K562 (cell line): ENCODE data around the gene MMP17. TPM values are rescaled to one million over a fixed set of nuclear protein-coding genes. Genes with fewer than 3 reads are reported as not detected.

Experiments used
- ATAC-seq: fragments of 200-7000 bp; cut with Tn5 transposase; 3 replicates; pipeline ENCODE4 v1.9.1; 2020; ENCODE audit warnings: moderate library complexity
- BruUV-seq: library from RNA; stranded (reverse); fragments of 400-500 nt; replicated peaks from 2 replicates; lab custom pipeline; 2021; lab: Mats Ljungman, UMichigan
- CTCF ChIA-PET: fragments of 300-600 bp; formaldehyde crosslinking; extraction: SDS; loops from one replicate; lab custom pipeline; 2021; ENCODE audit warnings: low intra/inter-chr PET ratio; lab: Yijun Ruan, JAX
- POLR2A ChIA-PET: fragments of 300-600, 350-650 bp; sonication (Branson Sonifier 250); formaldehyde crosslinking; extraction: SDS; loops from one replicate; lab custom pipeline; 2021; ENCODE audit warnings: antibody characterized with exemption, inconsistent platforms; lab: Yijun Ruan, JAX
- DNase-seq, 4 experiments: peaks; one replicate each; pipeline versions ENCODE4 v3.0.0 to v3.0.0-alpha.2; 2011 to 2018; ENCODE audit warnings: low spot score in 3 of 4, mixed read lengths in 3 of 4; ENCODE audit errors: extremely low read depth in 1 of 4
- FAIRE-seq: peaks from 2 replicates; lab custom pipeline; 2011; peaks lifted over from hg19 to GRCh38; lab: Jason Lieb, UNC
- H2AFZ ChIP-seq: 2 replicates; pipeline ENCODE4 v1.6.0; 2011; ENCODE audit warnings: low read depth, low read length, control low read depth, inconsistent platforms
- H3K27ac ChIP-seq: fragments of 200-600 bp; 3 replicates; pipeline ENCODE4 v1.8.0; 2011; ENCODE audit warnings: low read depth, mild to moderate bottlenecking, control low read depth, inconsistent platforms, low read length, moderate library complexity, mixed read lengths; ENCODE audit errors: extremely low read depth
- H3K27me3 ChIP-seq, 2 experiments: fragments of 300-600 bp in 1 of 2; 2 replicates in 1 of 2; 3 replicates in 1 of 2; pipeline versions ENCODE4 v1.6.0 to v1.8.0; 2011; ENCODE audit warnings: inconsistent platforms in 2 of 2, low read length in 2 of 2, mild to moderate bottlenecking in 1 of 2, mixed read lengths in 1 of 2, moderate library complexity in 1 of 2; ENCODE audit not compliant: control insufficient read depth in 2 of 2, insufficient read depth in 2 of 2
- H3K36me3 ChIP-seq: fragments of 300-600 bp; 3 replicates; pipeline ENCODE4 v1.8.0; 2011; ENCODE audit warnings: mild to moderate bottlenecking, low read length, inconsistent platforms; ENCODE audit not compliant: control insufficient read depth, insufficient read depth
- H3K4me1 ChIP-seq, 2 experiments: fragments of 200-600 bp in 1 of 2; replicated peaks in 1 of 2; 2 replicates in 1 of 2; 3 replicates in 1 of 2; pipeline versions ENCODE4 v1.5.1 to v1.8.0; 2011; ENCODE audit warnings: inconsistent platforms in 2 of 2, low read length in 2 of 2, mild to moderate bottlenecking in 1 of 2, mixed read lengths in 1 of 2, moderate library complexity in 1 of 2; ENCODE audit not compliant: control insufficient read depth in 2 of 2, insufficient read depth in 2 of 2
- H3K4me2 ChIP-seq: 2 replicates; pipeline ENCODE4 v1.6.1; 2011; ENCODE audit warnings: low read length, control low read depth, inconsistent platforms, mixed read lengths; ENCODE audit not compliant: insufficient read depth
- H3K4me3 ChIP-seq: fragments of 200-600 bp; sonication (generic), shearing (Covaris generic); 2 replicates; pipeline ENCODE4 v1.5.1; 2016; ENCODE audit warnings: control low read depth, inconsistent platforms
- H3K79me2 ChIP-seq: fragments of 200-600 bp; 3 replicates; pipeline ENCODE4 v1.8.0; 2011; ENCODE audit warnings: low read length, inconsistent platforms; ENCODE audit not compliant: control insufficient read depth, insufficient read depth
- H3K9ac ChIP-seq, 2 experiments: 2 replicates each; pipeline versions ENCODE4 v1.6.0 to v1.6.1; 2011; ENCODE audit warnings: low read depth in 2 of 2, low read length in 2 of 2, control low read depth in 1 of 2, inconsistent platforms in 1 of 2, mild to moderate bottlenecking in 1 of 2, mixed read lengths in 1 of 2; ENCODE audit not compliant: insufficient read depth in 1 of 2
- H3K9me1 ChIP-seq: one replicate; pipeline ENCODE4 v1.6.0; 2011; ENCODE audit warnings: inconsistent platforms, mild to moderate bottlenecking, low read length, moderate library complexity; ENCODE audit not compliant: control insufficient read depth, insufficient read depth
- H3K9me3 ChIP-seq: replicated peaks from 2 replicates; pipeline ENCODE4 v1.5.1; 2011; ENCODE audit warnings: low read depth, low read length, inconsistent platforms; ENCODE audit not compliant: control insufficient read depth, insufficient read depth
- H4K20me1 ChIP-seq: replicated peaks from 2 replicates; pipeline ENCODE4 v1.6.1; 2011; ENCODE audit warnings: low read length, inconsistent platforms, mixed read lengths; ENCODE audit not compliant: control insufficient read depth, insufficient read depth
- CEBPB ChIP-seq: fragments of 450-650 bp; IDR thresholded peaks from 2 replicates; pipeline ENCODE4 v1.6.1; 2016; ENCODE audit warnings: missing genetic modification characterization, missing compliant biosample characterization
- FIP1L1 ChIP-seq: fragments of 200-400 bp; formaldehyde crosslinking; IDR thresholded peaks from 2 replicates; pipeline ENCODE4 v1.6.1; 2018; ENCODE audit warnings: mild to moderate bottlenecking, low read depth, low read length; ENCODE audit not compliant: poor library complexity, severe bottlenecking
- GMEB1 ChIP-seq: fragments of 250-450 bp; sonication (Bioruptor Pico); IDR thresholded peaks from 2 replicates; pipeline ENCODE4 v1.4.0; 2020; ENCODE audit warnings: mild to moderate bottlenecking
- MLX ChIP-seq, 2 experiments: fragments of 450-650 bp in 1 of 2; sonication (generic) in 1 of 2; formaldehyde crosslinking; conservative IDR thresholded peaks; 2 replicates each; pipeline versions ENCODE4 v1.4.0 to v1.8.1; 2020 to 2022; ENCODE audit warnings: mild to moderate bottlenecking in 1 of 2, missing genetic modification reagents in 1 of 2
- NR4A1 ChIP-seq, 2 experiments: fragments of 250-450 bp in 1 of 2; fragments of 450-650 bp in 1 of 2; sonication (Bioruptor Pico) in 1 of 2; IDR thresholded peaks; 2 replicates each; pipeline versions ENCODE4 v1.4.0 to v1.6.1; 2016 to 2020; ENCODE audit warnings: mild to moderate bottlenecking in 2 of 2, missing compliant biosample characterization in 1 of 2, missing genetic modification characterization in 1 of 2, moderate library complexity in 1 of 2
- NRF1 ChIP-seq, 2 experiments: fragments of 450-650 bp; IDR thresholded peaks in 1 of 2; conservative IDR thresholded peaks in 1 of 2; 2 replicates each; pipeline ENCODE4 v1.6.1; 2014; ENCODE audit warnings: mild to moderate bottlenecking in 2 of 2
- POLR2B ChIP-seq: fragments of 450-650 bp; IDR thresholded peaks from 2 replicates; pipeline ENCODE4 v1.6.1; 2018; ENCODE audit warnings: low read depth; ENCODE audit not compliant: partially characterized antibody
- POLR3G ChIP-seq: IDR thresholded peaks from 2 replicates; pipeline ENCODE4 v1.6.1; 2011; ENCODE audit not compliant: insufficient read length, insufficient replicate concordance; ENCODE audit errors: extremely low read depth
- SPI1 ChIP-seq: IDR thresholded peaks from 2 replicates; pipeline ENCODE4 v1.6.1; 2011; ENCODE audit warnings: low read depth, low read length, control low read depth, borderline replicate concordance
- ZNF609 ChIP-seq: sonication (generic); formaldehyde crosslinking; IDR thresholded peaks from 2 replicates; pipeline ENCODE4 v1.8.1; 2023; ENCODE audit warnings: missing genetic modification reagents, mild to moderate bottlenecking, borderline replicate concordance
- ZSCAN29 ChIP-seq: fragments of 450-650 bp; IDR thresholded peaks from 2 replicates; pipeline ENCODE4 v1.6.1; 2017
- WGBS: fragments of 100-300 bp; shearing (Covaris generic); methylation state at CpG from one replicate; pipeline ENCODE4 v1.1.6; 2016; ENCODE audit warnings: low coverage, mixed read lengths; ENCODE audit not compliant: insufficient coverage; ENCODE audit errors: missing lambda C conversion rate; 5-methylcytosine and 5-hydroxymethylcytosine counted together
- in situ Hi-C: fragments of 300-500 bp; cut with MboI; formaldehyde crosslinking; loops from 4 replicates; pipeline ENCODE4 v1.15.0; 2018; ENCODE audit warnings: inconsistent platforms, mixed read lengths
- intact Hi-C: fragments of 100-400 bp; cut with micrococcal nuclease; formaldehyde crosslinking; loops from 2 replicates; pipeline ENCODE4 v1.14.2; 2022
- polyA plus RNA-seq, 8 experiments: library from polyadenylated mRNA; depleted of rRNA in 4 of 8; stranded (reverse) in 5 of 8; unstranded in 3 of 8; fragments of >200 nt; fragmentation: Nextera tagmentation in 2 of 8; fragmentation: Illumina TruSeq in 1 of 8; extraction: Ambion mirVana in 2 of 8; extraction: Trizol in 1 of 8; gene quantifications; 2 replicates each; pipeline versions ENCODE4 v1.2.1 to v1.2.3, GENCODE V29; 2011 to 2014; ENCODE audit warnings: inconsistent platforms in 1 of 8, missing spikeins in 1 of 8
- total RNA-seq, 7 experiments: library from RNA; depleted of rRNA in 6 of 7; stranded (reverse); fragments of >200 nt in 6 of 7; fragmentation: Illumina TruSeq in 2 of 7; extraction: Trizol in 2 of 7; gene quantifications; 2 replicates each; pipeline versions ENCODE4 v1.2.1 to v1.2.3, GENCODE V29; 2011 to 2021; ENCODE audit warnings: low replicate concordance in 1 of 7

The MMP17 gene
- total and polyA plus RNA-seq, 9 of the 15 experiments (the other 6 are each of a cell fraction or from before 2014, with no cell fraction given), result 1.1 to 21.2 (median 17.1) TPM; not detected in 2

GRCh38 chr12:131817241-131817640, 11.0 kb upstream of the MMP17 start (continued):
- no peak for TF ChIP-seq POLR2B
- no peak for TF ChIP-seq FIP1L1
- TF ChIP-seq POLR3G, result no peak
- TF ChIP-seq MLX (CRISPR knock-in tag; conservative IDR thresholded peaks at IDR 0.05), result no peak
- TF ChIP-seq GMEB1 (CRISPR knock-in tag), result no peak

- Histone ChIP-seq H3K79me2 (no peaks in the 10 kb centered on the region), H3K27ac (no peak overlapping the region), H3K4me2 (no peak overlapping the region), H3K27me3 (peaks cover 5 to 30% of the 10 kb centered on the region in 2 experiments), H3K9ac (no peak overlapping the region), H3K36me3 (no peaks in the 10 kb centered on the region), H3K9me1 (no peaks in the 10 kb centered on the region), H4K20me1 (no peaks in the 10 kb centered on the region), H3K4me3 (no peak overlapping the region), H3K9me3 (no peaks in the 10 kb centered on the region), H2AFZ (no peak overlapping the region), H3K4me1 (peaks cover 0 to under 1% of the 10 kb centered on the region in 2 experiments; a peak in 1 of 5 replicates)
- ChIA-PET POLR2A (interaction anchor here (0.6 kb wide), 1 partner anchor 111 kb away, joined by 4 read pairs; no protein-coding TSS in a partner anchor), CTCF (no interaction called here)
- no peak for TF ChIP-seq SPI1
- TF ChIP-seq ZNF609, result no peak
- no peak for TF ChIP-seq NR4A1 (CRISPR knock-in tag; IDR thresholded peaks at IDR 0.05)
- TF ChIP-seq NR4A1 (tag; IDR thresholded peaks at IDR 0.05), result no peak
- TF ChIP-seq ZSCAN29, result no peak
- peak; percentile 60; the same call in 1 of the 2 replicates for TF ChIP-seq CEBPB
- TF ChIP-seq NRF1 (conservative IDR thresholded peaks at IDR 0.05 in 1 of 2, IDR thresholded peaks at IDR 0.05 in 1 of 2), result no peak
- ATAC-seq, result peak; percentile 53
- intact Hi-C loops (no loop called here), in situ Hi-C loops (no loop called here)
- no peak for DNase-seq
- no peak for FAIRE-seq
- no TSS peak for BruUV-seq
- 30% methylated on average over 30 of the region's 30 CpGs for WGBS
Measured at GRCh38 chr12:131818821-131819585, 9.2 kb upstream of the MMP17 start.
